Thymus (tissue), 11 donors: ENCODE measurements around the gene TTLL5. TPM values are rescaled to one million over a fixed set of nuclear protein-coding genes. Genes with fewer than 3 reads are reported as not detected.
A peak's percentile ranks its signal among the peaks of the same experiment; 100 is the strongest.

ENCODE experiments used
- DNase-seq, 9 donors: peaks; one replicate each; pipeline ENCODE4 v3.0.0-alpha.2; 2013; ENCODE audit warnings: low spot score in 9 of 9, low read depth in 6 of 9, missing footprints in 1 of 9
- H3K27ac ChIP-seq, 2 donors: one replicate each; pipeline ENCODE4 v1.5.1; 2013; ENCODE audit warnings: control low read depth in 1 of 2, low read depth in 1 of 2, low read length in 1 of 2, mild to moderate bottlenecking in 1 of 2, moderate library complexity in 1 of 2
- H3K27me3 ChIP-seq, 2 donors: one replicate each; pipeline ENCODE4 v1.5.1; 2013; ENCODE audit warnings: low read length in 1 of 2; ENCODE audit not compliant: control insufficient read depth in 2 of 2, insufficient read depth in 1 of 2
- H3K36me3 ChIP-seq, 2 donors: one replicate each; pipeline ENCODE4 v1.5.1; 2013; ENCODE audit warnings: low read length in 1 of 2, mild to moderate bottlenecking in 1 of 2, moderate library complexity in 1 of 2; ENCODE audit not compliant: control insufficient read depth in 2 of 2, insufficient read depth in 2 of 2
- H3K4me1 ChIP-seq, 2 donors: one replicate each; pipeline ENCODE4 v1.5.1; 2013; ENCODE audit warnings: low read length in 2 of 2; ENCODE audit not compliant: control insufficient read depth in 2 of 2, insufficient read depth in 2 of 2
- H3K4me3 ChIP-seq, 2 donors: one replicate each; pipeline ENCODE4 v1.5.1; 2013; ENCODE audit warnings: low read length in 2 of 2, control low read depth in 1 of 2, mild to moderate bottlenecking in 1 of 2
- H3K9me3 ChIP-seq, 2 donors: one replicate each; pipeline ENCODE4 v1.5.1; 2013; ENCODE audit warnings: low read length in 1 of 2, mild to moderate bottlenecking in 1 of 2; ENCODE audit not compliant: control insufficient read depth in 2 of 2, insufficient read depth in 1 of 2
- WGBS: extraction: QIAGEN DNeasy Blood & Tissue Kit; methylation state at CpG from one replicate; pipeline ENCODE4 v1.1.7; 2013; 5-methylcytosine and 5-hydroxymethylcytosine counted together
- polyA plus RNA-seq: library from polyadenylated mRNA; stranded (reverse); fragments of 200-250 nt; gene quantifications from one replicate; pipeline ENCODE4 v1.2.3, GENCODE V29; 2013
- total RNA-seq: library from RNA; stranded (reverse); fragments of 120-200 nt; gene quantifications from one replicate; pipeline ENCODE4 v1.2.4, GENCODE V29; 2013
- donor health status: healthy.

TTLL5 gene
- total and polyA plus RNA-seq, 2 donors: 11.5 to 15.2 TPM

GRCh38 chr14:75876530-75876929, 215.5 kb downstream of the TTLL5 start:
- no peak overlapping the region for H3K4me3 ChIP-seq
- H3K4me1 ChIP-seq: no peaks in the 10 kb centered on the region
- no peaks in the 10 kb centered on the region for H3K9me3 ChIP-seq
- no peaks in the 10 kb centered on the region for H3K36me3 ChIP-seq
- no peaks in the 10 kb centered on the region for H3K27me3 ChIP-seq
- H3K27ac ChIP-seq: no peak overlapping the region
- DNase-seq: no peak
- 98% methylated on average over 3 of the region's 3 CpGs for WGBS

GRCh38 chr14:75877292-75877691, 216.2 kb downstream of the TTLL5 start:
- Histone ChIP-seq H3K36me3 (no peaks in the 10 kb centered on the region), H3K4me1 (no peaks in the 10 kb centered on the region), H3K27me3 (no peaks in the 10 kb centered on the region), H3K27ac (no peak overlapping the region), H3K9me3 (no peaks in the 10 kb centered on the region), H3K4me3 (no peak overlapping the region)
- 97% methylated on average over 1 of the region's 1 CpG for WGBS
- peak in 1 of 9 donors; percentile 12 for DNase-seq

GRCh38 chr14:75877884-75878283, 216.8 kb downstream of the TTLL5 start:
- no peak overlapping the region for H3K4me3 ChIP-seq
- no peaks in the 10 kb centered on the region for H3K27me3 ChIP-seq
- no peaks in the 10 kb centered on the region for H3K4me1 ChIP-seq
- WGBS: 94% methylated on average over 4 of the region's 4 CpGs
- H3K27ac ChIP-seq: no peak overlapping the region
- no peak for DNase-seq
- no peaks in the 10 kb centered on the region for H3K36me3 ChIP-seq
- no peaks in the 10 kb centered on the region for H3K9me3 ChIP-seq

GRCh38 chr14:75879031-75879430, 218.0 kb downstream of the TTLL5 start:
- H3K27me3 ChIP-seq: no peaks in the 10 kb centered on the region

GRCh38 chr14:75880512-75880911, 219.5 kb downstream of the TTLL5 start:
- DNase-seq: no peak
- Histone ChIP-seq H3K27me3 (no peaks in the 10 kb centered on the region), H3K9me3 (no peaks in the 10 kb centered on the region), H3K4me1 (no peaks in the 10 kb centered on the region), H3K36me3 (no peaks in the 10 kb centered on the region), H3K27ac (no peak overlapping the region), H3K4me3 (no peak overlapping the region)
- 96% methylated on average over 1 of the region's 1 CpG for WGBS

More at GRCh38 chr14:75879031-75879430, 218.0 kb downstream of the TTLL5 start:
- Histone ChIP-seq H3K4me1 (no peaks in the 10 kb centered on the region), H3K4me3 (no peak overlapping the region), H3K36me3 (no peaks in the 10 kb centered on the region), H3K9me3 (no peaks in the 10 kb centered on the region), H3K27ac (no peak overlapping the region)
- DNase-seq: no peak
- 96% methylated on average over 3 of the region's 3 CpGs for WGBS

- Histone ChIP-seq H3K27ac (no peak overlapping the region), H3K36me3 (no peaks in the 10 kb centered on the region), H3K4me3 (no peak overlapping the region), H3K27me3 (no peaks in the 10 kb centered on the region), H3K9me3 (no peaks in the 10 kb centered on the region), H3K4me1 (no peaks in the 10 kb centered on the region)
- 98% methylated on average over 5 of the region's 5 CpGs for WGBS
- no peak for DNase-seq
Measured at GRCh38 chr14:75881994-75882393, 220.9 kb downstream of the TTLL5 start.

- no peak for DNase-seq
Measured at GRCh38 chr14:75884198-75884611, 223.2 kb downstream of the TTLL5 start.

GRCh38 chr14:75885829-75886228, 224.8 kb downstream of the TTLL5 start:
- no peaks in the 10 kb centered on the region for H3K9me3 ChIP-seq
- 99% methylated on average over 2 of the region's 2 CpGs for WGBS
- no peaks in the 10 kb centered on the region for H3K4me1 ChIP-seq
- H3K36me3 ChIP-seq: no peaks in the 10 kb centered on the region
- no peaks in the 10 kb centered on the region for H3K27me3 ChIP-seq
- H3K27ac ChIP-seq: no peak overlapping the region
- no peak overlapping the region for H3K4me3 ChIP-seq
- no peak for DNase-seq

More at GRCh38 chr14:75884198-75884611, 223.2 kb downstream of the TTLL5 start:
- Histone ChIP-seq H3K9me3 (no peaks in the 10 kb centered on the region), H3K36me3 (no peaks in the 10 kb centered on the region), H3K27ac (no peak overlapping the region), H3K4me3 (no peak overlapping the region), H3K4me1 (no peaks in the 10 kb centered on the region), H3K27me3 (no peaks in the 10 kb centered on the region)
- WGBS: 95% methylated on average over 6 of the region's 6 CpGs

GRCh38 chr14:75886636-75887348, 225.7 kb downstream of the TTLL5 start:
- no peaks in the 10 kb centered on the region for H3K36me3 ChIP-seq
- no peaks in the 10 kb centered on the region for H3K27me3 ChIP-seq
- no peaks in the 10 kb centered on the region for H3K4me1 ChIP-seq
- H3K9me3 ChIP-seq: no peaks in the 10 kb centered on the region
- no peak overlapping the region for H3K4me3 ChIP-seq
- H3K27ac ChIP-seq: no peak overlapping the region
- DNase-seq: no peak
- WGBS: 98% methylated on average over 5 of the region's 5 CpGs
